EL (cell line): Measurements from ENCODE around the gene LHFPL4.

Experiments used
- DNase-seq: peaks from one replicate; pipeline ENCODE4 v3.0.0-alpha.2; 2016

LHFPL4 gene

DNA sequence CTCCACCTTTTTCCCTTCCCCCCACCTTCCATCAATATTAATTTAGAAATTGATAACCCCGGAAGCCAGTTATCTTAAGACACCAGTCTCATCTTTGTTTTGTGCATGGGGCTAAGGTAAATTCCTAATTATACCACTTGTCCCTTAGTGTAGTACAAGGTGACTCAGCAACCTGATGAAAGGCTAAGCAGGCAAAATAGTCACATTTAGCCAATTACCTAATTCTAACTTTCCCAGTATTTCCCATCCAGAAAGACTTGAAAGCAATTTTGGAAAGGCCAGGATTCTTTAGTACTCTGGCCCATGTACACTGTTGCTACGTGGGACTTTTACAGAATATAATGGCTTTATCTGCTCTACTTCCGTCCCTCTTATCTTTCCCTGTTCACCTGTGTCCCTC, 83.6 kb downstream of the LHFPL4 start:
- no peak for DNase-seq

DNA sequence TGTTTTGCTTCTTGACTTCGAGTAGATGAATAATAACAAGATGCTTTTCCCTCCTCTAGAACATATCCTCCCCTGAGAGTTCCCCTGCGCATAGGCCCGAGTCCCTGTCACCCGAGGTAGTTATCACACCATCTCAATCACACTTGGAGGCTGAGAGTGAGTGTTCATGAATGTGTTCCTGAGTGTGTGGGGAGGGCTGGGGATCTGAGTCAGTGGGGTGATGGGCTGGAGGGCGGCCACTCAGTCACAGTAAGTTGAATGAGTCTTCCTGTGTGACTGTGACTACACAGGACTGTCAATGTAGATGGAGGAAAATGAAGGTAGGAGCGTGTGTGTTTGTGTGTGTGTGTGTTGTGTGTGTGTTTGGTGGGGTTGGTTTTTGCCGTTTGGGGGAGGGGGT, 85.2 kb downstream of the LHFPL4 start:
- peak; percentile 8 for DNase-seq

DNA sequence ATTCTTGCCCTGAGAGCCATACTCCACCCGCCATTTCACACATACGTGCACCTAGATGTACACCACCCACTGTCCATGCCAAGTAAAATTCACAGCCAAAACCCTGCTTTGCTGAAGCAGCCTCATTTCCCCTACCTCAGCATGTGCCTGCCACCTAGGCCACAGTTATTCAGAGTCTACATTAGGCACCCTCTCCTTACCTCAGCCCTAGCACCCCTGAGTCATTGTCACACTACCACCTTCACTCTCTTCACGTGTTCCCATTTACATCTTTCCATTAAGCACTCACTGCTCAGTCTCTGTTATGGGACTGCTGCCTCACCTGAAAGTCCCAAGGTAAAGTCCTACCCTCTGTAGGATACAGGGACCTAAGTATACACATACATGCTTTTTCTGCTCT, 86.2 kb downstream of the LHFPL4 start:
- DNase-seq, result no peak

DNA sequence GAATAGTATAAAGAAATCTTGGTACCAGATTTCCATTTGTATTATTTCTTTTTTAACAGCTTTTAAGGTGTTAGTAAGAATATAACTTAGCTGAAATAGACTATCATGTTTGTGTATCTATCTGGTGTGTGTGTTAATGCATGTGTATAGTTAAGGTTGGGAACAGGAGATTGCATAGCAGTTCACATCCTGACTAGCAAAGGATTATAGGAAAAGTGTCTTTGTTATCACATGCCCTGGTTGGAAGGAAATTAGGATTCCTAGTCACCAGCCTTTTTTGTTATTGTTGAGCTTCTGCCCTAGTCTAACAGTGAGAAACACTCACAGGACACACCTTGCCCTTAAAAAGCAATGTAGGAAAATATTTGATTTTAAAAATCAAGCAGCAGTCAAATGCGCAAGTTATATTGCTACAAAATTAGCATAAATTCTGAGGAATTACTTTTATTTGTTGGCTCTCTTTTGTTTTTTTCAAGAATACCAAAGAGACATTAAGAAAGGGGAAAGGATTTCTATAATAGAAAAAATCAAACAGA, 98.0 kb downstream of the LHFPL4 start:
- no peak for DNase-seq

DNA sequence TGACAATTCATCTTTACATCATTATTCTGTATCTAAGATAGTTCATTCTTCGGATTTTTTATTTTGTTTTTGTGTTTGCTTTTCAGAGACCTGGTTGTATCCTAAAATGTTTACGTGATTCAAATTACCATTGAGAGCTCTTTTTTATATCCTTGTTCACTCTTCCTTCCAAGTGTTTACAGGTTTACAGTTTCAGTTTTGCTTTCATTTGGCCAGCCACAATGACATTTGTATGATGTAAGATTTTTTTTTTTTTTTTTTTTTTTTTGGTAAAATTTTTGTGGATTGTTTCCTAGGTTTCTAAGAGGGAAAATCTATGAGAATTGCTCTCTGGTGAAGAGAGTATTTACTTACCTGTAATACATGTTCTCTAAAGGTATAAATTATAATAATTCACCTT, 101.2 kb downstream of the LHFPL4 start:
- DNase-seq, result peak; percentile 10

DNA sequence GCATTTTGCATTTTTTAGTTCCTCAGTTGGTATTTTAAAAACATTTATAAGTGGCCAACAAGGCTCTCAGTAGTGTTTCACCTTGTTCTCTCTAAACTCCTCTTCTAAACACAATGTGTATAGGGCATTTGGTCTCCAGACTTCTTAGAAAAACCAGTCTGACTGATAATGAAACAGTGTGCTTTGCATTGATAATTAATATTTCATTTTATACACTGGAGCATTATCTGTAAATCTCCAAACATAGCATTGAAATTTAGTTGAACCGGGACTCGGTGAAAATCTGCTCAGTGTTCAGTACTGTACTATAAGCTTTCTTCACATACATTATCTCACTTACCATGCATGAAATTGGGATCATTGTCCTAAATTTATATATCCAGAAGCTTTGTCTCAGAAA, 102.6 kb downstream of the LHFPL4 start:
- DNase-seq, result no peak

DNA sequence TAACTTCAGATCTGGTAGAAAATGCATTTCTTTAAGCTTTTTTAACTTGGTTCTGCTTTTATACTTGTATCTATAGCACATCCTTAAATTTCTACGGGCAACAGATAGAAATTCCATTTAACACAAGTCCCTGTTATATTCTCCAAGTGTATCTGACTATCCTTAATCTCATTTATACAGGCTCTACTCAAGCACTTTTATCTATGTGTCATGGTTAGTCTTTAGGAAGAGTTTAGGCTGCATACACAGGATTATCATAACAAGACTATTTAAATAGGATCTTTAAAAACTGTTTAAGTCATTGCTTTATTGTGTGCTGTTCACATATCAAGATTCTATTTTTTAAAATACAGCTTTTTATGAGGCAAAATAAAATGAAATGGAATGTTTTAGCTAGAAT, 103.5 kb downstream of the LHFPL4 start:
- DNase-seq, result no peak

DNA sequence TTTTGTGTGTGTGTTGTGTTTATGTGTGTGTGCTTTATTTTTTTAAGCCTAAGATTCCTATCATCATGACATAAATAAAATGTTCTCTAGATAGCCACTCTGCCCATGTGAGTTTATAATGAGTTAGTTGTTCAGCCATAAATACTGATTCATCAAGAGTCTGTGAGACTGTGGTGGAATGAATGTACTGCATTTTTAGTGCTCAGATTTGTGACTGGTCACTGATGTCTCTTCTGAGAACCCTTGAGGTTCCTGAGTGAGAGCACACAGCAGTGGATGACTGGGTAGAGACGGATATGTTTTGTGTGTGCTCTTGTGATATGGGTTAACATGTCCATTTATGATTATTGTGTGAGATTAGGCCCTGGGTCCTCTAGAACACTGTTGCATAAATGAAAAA, 105.0 kb downstream of the LHFPL4 start:
- DNase-seq, result peak; percentile 5
